Skeletal muscle satellite cell (primary cell): ENCODE measurements around the gene SPTLC3.

Experiments used
- H3K27me3 ChIP-seq: 2 replicates; pipeline ENCODE4 v1.7.0; 2013; ENCODE audit warnings: low read length; ENCODE audit not compliant: control insufficient read depth, insufficient read depth
- H3K36me3 ChIP-seq: 2 replicates; pipeline ENCODE4 v1.7.0; 2013; ENCODE audit warnings: mild to moderate bottlenecking, control low read depth, low read length; ENCODE audit not compliant: insufficient read depth
- H3K4me1 ChIP-seq: 2 replicates; pipeline ENCODE4 v1.7.0; 2013; ENCODE audit warnings: low read length; ENCODE audit not compliant: control insufficient read depth, insufficient read depth
- H3K4me2 ChIP-seq: 2 replicates; pipeline ENCODE4 v1.7.0; 2013; ENCODE audit warnings: mild to moderate bottlenecking, low read length
- H3K4me3 ChIP-seq: 2 replicates; pipeline ENCODE4 v1.7.0; 2013; ENCODE audit warnings: low read length
- H3K9ac ChIP-seq: 2 replicates; pipeline ENCODE4 v1.7.0; 2013; ENCODE audit warnings: mild to moderate bottlenecking, low read depth, low read length, moderate library complexity
- H3K9me3 ChIP-seq: replicated peaks from 2 replicates; pipeline ENCODE4 v1.7.0; 2013; ENCODE audit warnings: mild to moderate bottlenecking, control low read depth, low read length

Gene SPTLC3

GRCh38 chr20:13180986-13181889, 172.5 kb downstream of the SPTLC3 start:
- no peak overlapping the region for H3K9ac ChIP-seq
- no peaks in the 10 kb centered on the region for H3K4me1 ChIP-seq
- H3K36me3 ChIP-seq = no peaks in the 10 kb centered on the region
- no peak overlapping the region for H3K4me3 ChIP-seq
- H3K27me3 ChIP-seq = no peaks in the 10 kb centered on the region
- H3K9me3 ChIP-seq = no peaks in the 10 kb centered on the region
- no peak overlapping the region for H3K4me2 ChIP-seq

GRCh38 chr20:13183005-13183404, 174.2 kb downstream of the SPTLC3 start:
- Histone ChIP-seq H3K9me3 (no peaks in the 10 kb centered on the region), H3K9ac (no peak overlapping the region), H3K4me1 (no peaks in the 10 kb centered on the region), H3K4me3 (no peak overlapping the region), H3K27me3 (no peaks in the 10 kb centered on the region), H3K4me2 (no peak overlapping the region), H3K36me3 (no peaks in the 10 kb centered on the region)

DNA sequence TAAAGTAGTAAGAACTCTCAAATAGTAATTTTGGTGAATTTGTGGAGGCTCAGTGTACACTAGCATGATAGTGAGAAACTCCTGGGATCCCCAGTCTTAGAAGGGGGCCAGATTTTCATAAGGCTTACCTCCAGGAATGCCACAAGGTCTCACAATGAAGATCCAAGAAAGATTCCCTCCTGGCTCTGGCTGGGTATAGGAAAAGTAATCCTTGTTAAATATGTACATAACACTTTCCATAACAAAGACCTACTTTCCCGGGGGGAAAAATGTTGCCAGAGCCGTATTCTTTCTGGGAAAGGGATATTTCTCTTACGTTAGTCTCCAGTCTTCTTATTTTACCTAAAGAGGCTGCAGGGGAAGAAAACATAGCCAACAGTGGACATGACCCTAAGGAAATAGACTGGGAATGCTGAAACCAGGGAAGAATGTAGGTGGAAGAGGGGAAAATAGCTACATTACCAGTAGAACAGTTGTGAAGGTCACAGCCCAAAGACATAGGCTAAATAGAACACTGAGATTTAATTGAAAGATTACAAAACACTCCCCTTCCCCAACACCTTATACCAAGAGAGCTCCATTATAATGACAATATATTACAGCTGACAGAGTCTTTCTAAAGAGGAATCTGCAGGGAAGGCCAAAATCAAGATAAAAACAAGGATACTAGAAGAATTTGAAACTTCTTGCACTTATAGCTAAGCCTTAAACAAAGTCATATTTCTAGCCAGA, 177.4 kb downstream of the SPTLC3 start:
- Histone ChIP-seq H3K36me3 (no peaks in the 10 kb centered on the region), H3K27me3 (peaks cover 4% of the 10 kb centered on the region)

GRCh38 chr20:13187899-13188298, 179.1 kb downstream of the SPTLC3 start:
- Histone ChIP-seq H3K9ac (no peak overlapping the region), H3K4me2 (no peak overlapping the region), H3K4me1 (no peaks in the 10 kb centered on the region), H3K4me3 (no peak overlapping the region), H3K36me3 (no peaks in the 10 kb centered on the region), H3K9me3 (no peaks in the 10 kb centered on the region), H3K27me3 (peaks cover 4% of the 10 kb centered on the region)

More for the DNA sequence above, 177.4 kb downstream of the SPTLC3 start:
- no peaks in the 10 kb centered on the region for H3K4me1 ChIP-seq
- no peak overlapping the region for H3K9ac ChIP-seq
- H3K4me2 ChIP-seq = no peak overlapping the region
- no peaks in the 10 kb centered on the region for H3K9me3 ChIP-seq
- no peak overlapping the region for H3K4me3 ChIP-seq

- no peak overlapping the region for H3K4me3 ChIP-seq
- peaks cover 5% of the 10 kb centered on the region for H3K27me3 ChIP-seq
- H3K9me3 ChIP-seq = no peaks in the 10 kb centered on the region
- no peak overlapping the region for H3K4me2 ChIP-seq
- H3K4me1 ChIP-seq = no peaks in the 10 kb centered on the region
- no peak overlapping the region for H3K9ac ChIP-seq
- H3K36me3 ChIP-seq = no peaks in the 10 kb centered on the region
Observed at GRCh38 chr20:13199279-13199678, 190.5 kb downstream of the SPTLC3 start.

DNA sequence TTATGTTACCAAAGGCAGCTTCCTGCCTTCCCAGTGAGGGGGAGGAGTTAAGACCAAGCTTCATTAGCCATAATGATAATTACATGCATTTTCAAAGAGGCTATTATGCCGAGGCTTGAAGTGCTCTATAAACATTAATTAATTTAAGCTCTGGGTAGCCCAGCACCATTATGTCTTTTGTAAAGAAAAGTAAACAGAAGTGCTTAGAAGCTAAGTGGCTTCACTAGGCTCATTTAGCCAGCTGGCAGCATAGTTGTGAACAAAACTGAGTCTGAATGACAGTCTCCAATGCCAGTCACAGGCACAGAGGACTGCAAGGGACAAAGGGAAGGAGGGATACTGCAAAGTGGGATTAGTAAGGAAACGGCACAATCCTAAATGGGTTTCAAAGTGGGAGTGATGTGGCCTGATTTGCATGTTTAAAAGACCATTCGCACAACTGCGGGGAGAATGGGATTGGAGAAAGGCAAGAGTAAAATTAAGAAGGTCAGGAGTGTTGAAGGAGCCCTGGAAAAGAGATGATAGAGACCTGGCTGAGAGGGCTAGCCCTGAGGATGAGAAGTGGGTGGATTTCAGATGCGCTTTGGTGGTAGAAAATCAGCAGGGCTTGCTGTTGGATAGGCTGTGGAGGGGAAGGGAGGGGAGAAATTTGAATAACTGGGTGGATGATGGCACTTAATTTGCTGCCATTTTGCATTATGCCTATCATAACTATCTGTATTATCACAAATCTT, 192.2 kb downstream of the SPTLC3 start:
- Histone ChIP-seq H3K27me3 (peaks cover 9% of the 10 kb centered on the region), H3K9ac (no peak overlapping the region), H3K4me1 (no peaks in the 10 kb centered on the region)

DNA sequence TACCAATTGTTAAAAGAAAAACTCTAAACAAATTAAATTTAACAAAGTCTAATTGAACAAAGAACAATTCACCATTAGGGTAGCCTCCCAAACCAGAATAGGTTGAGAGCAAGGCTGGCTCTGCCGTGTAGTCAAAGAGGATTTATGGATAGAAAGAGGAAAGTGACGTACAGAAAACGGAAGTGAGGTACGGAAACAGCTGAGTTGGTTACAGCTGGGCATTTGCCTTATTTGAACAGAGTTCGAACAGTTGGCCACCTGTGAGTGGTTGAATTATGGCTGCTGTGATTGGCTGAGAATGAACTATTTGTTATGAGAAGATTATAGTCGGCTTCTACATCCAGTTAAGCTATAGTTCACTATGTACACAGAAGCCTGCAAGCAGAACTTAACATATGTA, 193.8 kb downstream of the SPTLC3 start:
- Histone ChIP-seq H3K9me3 (no peaks in the 10 kb centered on the region), H3K27me3 (peaks cover 9% of the 10 kb centered on the region), H3K9ac (no peak overlapping the region), H3K4me1 (no peaks in the 10 kb centered on the region), H3K4me2 (no peak overlapping the region), H3K4me3 (no peak overlapping the region), H3K36me3 (no peaks in the 10 kb centered on the region)

More for the DNA sequence above, 192.2 kb downstream of the SPTLC3 start:
- no peak overlapping the region for H3K4me3 ChIP-seq
- no peak overlapping the region for H3K4me2 ChIP-seq
- H3K9me3 ChIP-seq = no peaks in the 10 kb centered on the region
- H3K36me3 ChIP-seq = no peaks in the 10 kb centered on the region

GRCh38 chr20:13205425-13205824, 196.7 kb downstream of the SPTLC3 start:
- Histone ChIP-seq H3K9ac (no peak overlapping the region), H3K4me2 (no peak overlapping the region), H3K36me3 (no peaks in the 10 kb centered on the region), H3K9me3 (no peaks in the 10 kb centered on the region), H3K4me3 (no peak overlapping the region), H3K27me3 (peaks cover 9% of the 10 kb centered on the region), H3K4me1 (no peaks in the 10 kb centered on the region)

GRCh38 chr20:13205848-13206434, 197.2 kb downstream of the SPTLC3 start:
- no peak overlapping the region for H3K4me2 ChIP-seq
- H3K9me3 ChIP-seq = no peaks in the 10 kb centered on the region
- no peaks in the 10 kb centered on the region for H3K4me1 ChIP-seq
- H3K27me3 ChIP-seq = peaks cover 9% of the 10 kb centered on the region
- no peak overlapping the region for H3K4me3 ChIP-seq
- no peak overlapping the region for H3K9ac ChIP-seq
- H3K36me3 ChIP-seq = no peaks in the 10 kb centered on the region

GRCh38 chr20:13207016-13207415, 198.2 kb downstream of the SPTLC3 start:
- Histone ChIP-seq H3K4me1 (no peaks in the 10 kb centered on the region), H3K4me3 (no peak overlapping the region), H3K9ac (no peak overlapping the region), H3K27me3 (peaks cover 9% of the 10 kb centered on the region), H3K9me3 (no peaks in the 10 kb centered on the region), H3K36me3 (no peaks in the 10 kb centered on the region), H3K4me2 (no peak overlapping the region)
